WERI-Rb-1 (cell line): ENCODE data around the gene HOXB6.

Source experiments
- DNase-seq: peaks from one replicate; pipeline ENCODE4 v3.0.0-alpha.2; 2020
- H3K27ac ChIP-seq: fragments of 250-450 bp; sonication (Bioruptor Pico); 2 replicates; pipeline ENCODE4 v1.5.1; 2020; ENCODE audit warnings: mild to moderate bottlenecking, moderate library complexity
- H3K27me3 ChIP-seq: fragments of 250-450 bp; sonication (Bioruptor Pico); 2 replicates; pipeline ENCODE4 v1.5.1; 2021; ENCODE audit warnings: mild to moderate bottlenecking, low read depth, moderate library complexity; ENCODE audit not compliant: insufficient read depth, severe bottlenecking
- H3K36me3 ChIP-seq: fragments of 250-450 bp; sonication (Bioruptor Pico); 2 replicates; pipeline ENCODE4 v1.5.1; 2020; ENCODE audit warnings: mild to moderate bottlenecking, moderate library complexity
- H3K4me3 ChIP-seq: 2 replicates; pipeline ENCODE4 v1.5.1; 2011; ENCODE audit warnings: low read depth, mild to moderate bottlenecking, control low read depth, low read length
- H3K9me3 ChIP-seq: fragments of 250-450 bp; sonication (Bioruptor Pico); 2 replicates; pipeline ENCODE4 v1.5.1; 2021; ENCODE audit warnings: mild to moderate bottlenecking, moderate library complexity; ENCODE audit not compliant: severe bottlenecking
- CTCF ChIP-seq: IDR thresholded peaks from 2 replicates; pipeline ENCODE4 v1.5.1; 2011; ENCODE audit warnings: low read depth, mild to moderate bottlenecking, control low read depth, inconsistent platforms, low read length

The HOXB6 gene

DNA sequence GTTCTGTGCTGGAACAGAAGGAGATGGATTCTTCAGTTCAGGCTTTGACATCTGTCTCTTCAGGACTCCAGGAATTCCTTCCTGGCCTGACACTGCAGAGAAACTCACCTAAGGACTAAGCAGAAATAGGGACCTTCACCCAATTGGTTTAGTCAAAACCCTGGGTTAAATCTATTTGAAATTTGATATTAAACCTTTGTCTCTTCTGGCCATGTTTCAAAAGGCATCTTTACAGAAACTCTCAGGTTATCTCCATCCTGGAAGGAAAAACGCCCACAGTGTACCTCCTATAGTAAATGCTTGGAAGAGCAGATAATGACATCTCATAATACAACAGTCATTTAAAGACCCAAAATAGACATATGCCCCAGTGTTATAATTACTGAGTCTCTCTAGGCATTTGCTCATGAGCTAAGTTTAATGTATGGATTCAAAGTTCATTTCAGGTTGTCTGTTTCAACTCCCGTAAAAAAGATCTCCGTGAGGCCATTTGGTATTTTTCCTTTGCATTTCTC is 21.0 kb downstream of the HOXB6 start:
- peaks cover 20% of the 10 kb centered on the region for H3K9me3 ChIP-seq
- no peak overlapping the region for H3K27ac ChIP-seq
- H3K4me3 ChIP-seq = no peak overlapping the region
- H3K36me3 ChIP-seq = no peaks in the 10 kb centered on the region
- no peak for DNase-seq
- no peak for TF ChIP-seq CTCF
- peaks cover 98% of the 10 kb centered on the region for H3K27me3 ChIP-seq

DNA sequence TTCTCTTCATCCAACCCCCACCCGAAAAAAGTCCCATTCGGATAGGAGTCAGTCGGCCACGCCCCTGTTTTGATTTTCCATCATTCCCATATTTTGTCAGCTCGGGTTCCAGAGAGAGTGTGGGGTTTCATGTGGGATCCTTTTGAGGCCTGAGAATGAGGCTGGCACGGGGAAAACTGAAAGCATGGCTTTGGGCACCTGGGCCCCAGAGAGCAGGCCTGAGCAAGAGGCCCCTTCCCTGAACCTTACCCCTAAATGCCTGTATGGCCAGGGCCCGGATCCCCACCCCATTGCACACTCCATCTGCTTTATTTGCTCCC is 22.1 kb downstream of the HOXB6 start:
- no peak for DNase-seq
- peaks cover 92% of the 10 kb centered on the region for H3K27me3 ChIP-seq

GRCh38 chr17:48579760-48580554 is 24.8 kb downstream of the HOXB6 start:
- H3K27ac ChIP-seq = no peak overlapping the region
- H3K4me3 ChIP-seq = no peak overlapping the region
- peaks cover 91% of the 10 kb centered on the region for H3K27me3 ChIP-seq
- DNase-seq = no peak
- no peaks in the 10 kb centered on the region for H3K36me3 ChIP-seq
- peaks cover 14% of the 10 kb centered on the region for H3K9me3 ChIP-seq
- TF ChIP-seq CTCF = no peak

More for the DNA sequence above, 22.1 kb downstream of the HOXB6 start:
- H3K4me3 ChIP-seq = no peak overlapping the region
- no peak for TF ChIP-seq CTCF
- H3K9me3 ChIP-seq = peaks cover 20% of the 10 kb centered on the region
- H3K27ac ChIP-seq = no peak overlapping the region
- H3K36me3 ChIP-seq = no peaks in the 10 kb centered on the region

GRCh38 chr17:48579471-48579759 is 25.4 kb downstream of the HOXB6 start:
- Histone ChIP-seq H3K27me3 (peaks cover 93% of the 10 kb centered on the region), H3K27ac (no peak overlapping the region), H3K9me3 (peaks cover 14% of the 10 kb centered on the region), H3K36me3 (no peaks in the 10 kb centered on the region), H3K4me3 (no peak overlapping the region)
- no peak for DNase-seq
- TF ChIP-seq CTCF = no peak

DNA sequence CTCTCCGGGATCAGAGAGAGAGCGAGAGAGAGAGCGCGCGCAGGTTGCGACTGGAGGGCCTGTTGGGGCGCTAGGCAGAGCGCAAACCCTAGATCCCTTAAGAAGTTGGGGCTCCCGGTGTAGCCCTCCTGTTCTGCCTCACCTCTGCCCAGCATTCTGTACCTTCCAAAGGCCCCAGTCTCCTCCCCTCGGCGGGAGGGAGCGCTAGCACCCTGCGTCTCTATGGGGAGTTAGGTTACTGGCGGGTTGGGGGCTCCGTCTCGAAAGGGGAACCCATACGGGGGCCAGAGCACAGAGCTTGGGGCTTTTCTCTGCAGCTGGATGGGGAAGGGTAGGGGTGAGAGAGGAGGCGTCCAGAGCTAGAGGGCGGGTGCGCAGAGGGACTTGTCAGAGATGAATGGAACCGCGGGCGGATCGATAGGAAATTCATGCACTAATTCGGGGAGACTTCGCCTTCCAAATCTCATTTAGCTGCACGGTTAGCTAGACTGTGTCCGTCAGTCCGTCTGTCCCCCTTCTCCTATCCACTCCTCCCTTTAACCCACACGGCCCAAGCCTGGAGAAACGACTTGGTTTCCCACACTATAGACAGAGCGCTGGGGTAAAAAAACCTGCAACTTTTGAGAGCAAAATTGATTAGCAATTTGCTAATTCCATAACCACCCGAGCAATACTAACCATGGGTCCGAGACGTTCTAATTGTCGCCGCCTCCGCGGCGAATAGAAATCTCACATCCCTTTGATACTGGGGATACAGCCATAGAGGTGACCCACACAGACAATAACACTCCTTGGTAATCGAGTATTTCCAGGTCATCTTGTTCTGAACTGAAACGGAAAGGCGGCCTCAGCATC is 25.9 kb downstream of the HOXB6 start:
- H3K4me3 ChIP-seq = peak overlapping the region; percentile 44
- peaks cover 93% of the 10 kb centered on the region for H3K27me3 ChIP-seq
- no peak for DNase-seq
- H3K36me3 ChIP-seq = no peaks in the 10 kb centered on the region
- peaks cover 14% of the 10 kb centered on the region for H3K9me3 ChIP-seq
- H3K27ac ChIP-seq = no peak overlapping the region
- TF ChIP-seq CTCF = no peak
